Smooth muscle cell (in vitro differentiated cells): ENCODE data around the gene RTTN. TPM values are rescaled to one million over a fixed set of nuclear protein-coding genes. Genes with fewer than 3 reads are reported as not detected.

Experiments
- DNase-seq: peaks from one replicate; lab custom pipeline; 2025; ENCODE audit not compliant: unreplicated experiment; lab: John Stamatoyannopoulos, UW
- H2AFZ ChIP-seq: fragments of 200-600 bp; sonication (generic); 2 replicates; pipeline ENCODE4 v1.6.0; 2016; ENCODE audit warnings: antibody characterized with exemption, low read depth, mild to moderate bottlenecking
- H3F3A ChIP-seq: fragments of 200-600 bp; sonication (generic); 2 replicates; pipeline ENCODE4 v1.6.0; 2017; ENCODE audit warnings: antibody characterized with exemption, low read depth
- H3K27ac ChIP-seq: fragments of 200-600 bp; sonication (generic); 2 replicates; pipeline ENCODE4 v1.5.1; 2016; ENCODE audit warnings: low read depth, mild to moderate bottlenecking
- H3K27me3 ChIP-seq: fragments of 200-600 bp; sonication (generic); 2 replicates; pipeline ENCODE4 v1.6.1; 2016; ENCODE audit warnings: low read depth, mild to moderate bottlenecking
- H3K36me3 ChIP-seq: fragments of 200-600 bp; sonication (generic); 2 replicates; pipeline ENCODE4 v1.5.1; 2016; ENCODE audit warnings: low read depth
- H3K4me1 ChIP-seq: fragments of 200-600 bp; sonication (generic); 2 replicates; pipeline ENCODE4 v1.5.1; 2016; ENCODE audit warnings: low read depth
- H3K4me2 ChIP-seq: fragments of 200-600 bp; sonication (generic); 2 replicates; pipeline ENCODE4 v1.6.0; 2016; ENCODE audit warnings: mild to moderate bottlenecking
- H3K4me3 ChIP-seq: fragments of 200-600 bp; sonication (generic); 2 replicates; pipeline ENCODE4 v1.5.1; 2016; ENCODE audit warnings: mild to moderate bottlenecking
- H3K79me2 ChIP-seq: fragments of 200-600 bp; sonication (generic); 2 replicates; pipeline ENCODE4 v1.6.0; 2016; ENCODE audit warnings: low read depth, mild to moderate bottlenecking
- H3K9ac ChIP-seq: fragments of 200-600 bp; sonication (generic); 2 replicates; pipeline ENCODE4 v1.6.0; 2016; ENCODE audit warnings: low read depth
- H3K9me3 ChIP-seq: fragments of 200-600 bp; sonication (generic); replicated peaks from 2 replicates; pipeline ENCODE4 v1.5.1; 2016; ENCODE audit warnings: low read depth
- H4K20me1 ChIP-seq: fragments of 200-600 bp; sonication (generic); 2 replicates; pipeline ENCODE4 v1.6.0; 2016; ENCODE audit warnings: low read depth
- CTCF ChIP-seq: fragments of 200-600 bp; sonication (generic); IDR thresholded peaks from 2 replicates; pipeline ENCODE4 v1.5.1; 2017; ENCODE audit warnings: borderline replicate concordance, mild to moderate bottlenecking, antibody characterized with exemption; ENCODE audit not compliant: insufficient read depth, poor library complexity, severe bottlenecking
- WGBS: methylation state at CpG from one replicate; pipeline ENCODE4 v1.1.7; 2016; ENCODE audit warnings: low lambda C conversion rate; 5-methylcytosine and 5-hydroxymethylcytosine counted together
- polyA plus RNA-seq: library from polyadenylated mRNA; unstranded; fragments of >200 nt; fragmentation: Nextera tagmentation; extraction: Ambion mirVana; gene quantifications from 2 replicates; pipeline ENCODE4 v1.2.1, GENCODE V29; 2016
- total RNA-seq: library from RNA; depleted of rRNA; stranded (reverse); fragments of >200 nt; gene quantifications from 2 replicates; pipeline ENCODE4 v1.2.3, GENCODE V29; 2014

Gene RTTN
- total and polyA plus RNA-seq, 2 experiments from 2014 or later: 3.6 to 17.3 TPM

- H3K79me2 ChIP-seq: no peaks in the 10 kb centered on the region
- H3K27ac ChIP-seq: no peak overlapping the region
- no peak overlapping the region for H3K4me2 ChIP-seq
- no peaks in the 10 kb centered on the region for H3K9me3 ChIP-seq
- H3K4me1 ChIP-seq: no peaks in the 10 kb centered on the region
- no peak overlapping the region for H3K4me3 ChIP-seq
- H2AFZ ChIP-seq: no peak overlapping the region
- H3K9ac ChIP-seq: no peak overlapping the region
- no peaks in the 10 kb centered on the region for H3K27me3 ChIP-seq
- WGBS: 91% methylated on average over 5 of the region's 5 CpGs
- no peak for TF ChIP-seq CTCF
- H3K36me3 ChIP-seq: no peaks in the 10 kb centered on the region
- H3F3A ChIP-seq: no peaks in the 10 kb centered on the region
- no peak for DNase-seq
- H4K20me1 ChIP-seq: no peaks in the 10 kb centered on the region
Measured at GRCh38 chr18:70149616-70150301, 55.7 kb downstream of the RTTN start.

GRCh38 chr18:70149156-70149555 lies 56.3 kb downstream of the RTTN start:
- Histone ChIP-seq H3K4me3 (no peak overlapping the region), H3K36me3 (no peaks in the 10 kb centered on the region), H3K4me1 (no peaks in the 10 kb centered on the region), H3K9ac (no peak overlapping the region), H3K27me3 (no peaks in the 10 kb centered on the region), H3F3A (no peaks in the 10 kb centered on the region), H4K20me1 (no peaks in the 10 kb centered on the region), H2AFZ (no peak overlapping the region), H3K9me3 (no peaks in the 10 kb centered on the region), H3K79me2 (no peaks in the 10 kb centered on the region), H3K4me2 (no peak overlapping the region), H3K27ac (no peak overlapping the region)
- no peak for DNase-seq
- WGBS: 96% methylated on average over 2 of the region's 2 CpGs
- no peak for TF ChIP-seq CTCF

GRCh38 chr18:70148039-70148938 lies 57.2 kb downstream of the RTTN start:
- H3K27me3 ChIP-seq: no peaks in the 10 kb centered on the region
- no peaks in the 10 kb centered on the region for H3K9me3 ChIP-seq
- H3K9ac ChIP-seq: no peak overlapping the region
- H3K27ac ChIP-seq: no peak overlapping the region
- H3K4me3 ChIP-seq: no peak overlapping the region
- DNase-seq: no peak
- no peaks in the 10 kb centered on the region for H4K20me1 ChIP-seq
- no peaks in the 10 kb centered on the region for H3K4me1 ChIP-seq
- H3K36me3 ChIP-seq: no peaks in the 10 kb centered on the region
- no peak for TF ChIP-seq CTCF
- no peaks in the 10 kb centered on the region for H3K79me2 ChIP-seq
- H3K4me2 ChIP-seq: no peak overlapping the region
- H3F3A ChIP-seq: no peaks in the 10 kb centered on the region
- H2AFZ ChIP-seq: no peak overlapping the region
- 90% methylated on average over 8 of the region's 8 CpGs for WGBS
